ENCODE data around the gene TRIM42.

DNA sequence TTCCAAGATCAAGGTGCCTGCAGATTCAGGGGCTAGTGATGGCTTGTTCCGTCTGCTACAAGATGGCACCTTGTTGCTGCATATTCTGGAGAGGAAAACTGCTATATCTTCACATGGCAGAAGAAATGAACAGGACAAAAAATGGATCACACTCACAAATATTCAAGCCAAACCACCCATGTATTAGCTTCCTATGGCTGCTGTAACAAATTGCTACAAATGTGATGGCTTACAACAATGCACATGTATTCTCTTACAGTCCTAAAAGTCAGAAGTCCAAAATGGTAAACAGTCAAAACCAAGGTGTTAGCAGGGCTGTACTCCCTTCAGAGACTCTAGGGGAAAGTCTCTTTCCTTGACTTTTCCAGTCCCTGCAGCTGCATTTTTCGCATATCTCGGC, 55.8 kb downstream of the TRIM42 start:
- TF ChIP-seq, protein P1, sequence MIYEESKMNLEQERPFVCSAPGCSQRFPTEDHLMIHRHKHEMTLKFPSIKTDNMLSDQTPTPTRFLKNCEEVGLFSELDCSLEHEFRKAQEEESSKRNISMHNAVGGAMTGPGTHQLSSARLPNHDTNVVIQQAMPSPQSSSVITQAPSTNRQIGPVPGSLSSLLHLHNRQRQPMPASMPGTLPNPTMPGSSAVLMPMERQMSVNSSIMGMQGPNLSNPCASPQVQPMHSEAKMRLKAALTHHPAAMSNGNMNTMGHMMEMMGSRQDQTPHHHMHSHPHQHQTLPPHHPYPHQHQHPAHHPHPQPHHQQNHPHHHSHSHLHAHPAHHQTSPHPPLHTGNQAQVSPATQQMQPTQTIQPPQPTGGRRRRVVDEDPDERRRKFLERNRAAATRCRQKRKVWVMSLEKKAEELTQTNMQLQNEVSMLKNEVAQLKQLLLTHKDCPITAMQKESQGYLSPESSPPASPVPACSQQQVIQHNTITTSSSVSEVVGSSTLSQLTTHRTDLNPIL (CRISPR knock-in tag; IDR thresholded peaks at IDR 0.05; ENCODE audit: low read depth), result no peak
- TF ChIP-seq ZC3H10 (CRISPR knock-in tag; IDR thresholded peaks at IDR 0.05), result no peak
- TF ChIP-seq ZNF70 (CRISPR knock-in tag; IDR thresholded peaks at IDR 0.05), result no peak
- TF ChIP-seq ARNTL (CRISPR knock-in tag; IDR thresholded peaks at IDR 0.05; ENCODE audit: borderline replicate concordance, low read depth), result no peak
- TF ChIP-seq, protein P2, sequence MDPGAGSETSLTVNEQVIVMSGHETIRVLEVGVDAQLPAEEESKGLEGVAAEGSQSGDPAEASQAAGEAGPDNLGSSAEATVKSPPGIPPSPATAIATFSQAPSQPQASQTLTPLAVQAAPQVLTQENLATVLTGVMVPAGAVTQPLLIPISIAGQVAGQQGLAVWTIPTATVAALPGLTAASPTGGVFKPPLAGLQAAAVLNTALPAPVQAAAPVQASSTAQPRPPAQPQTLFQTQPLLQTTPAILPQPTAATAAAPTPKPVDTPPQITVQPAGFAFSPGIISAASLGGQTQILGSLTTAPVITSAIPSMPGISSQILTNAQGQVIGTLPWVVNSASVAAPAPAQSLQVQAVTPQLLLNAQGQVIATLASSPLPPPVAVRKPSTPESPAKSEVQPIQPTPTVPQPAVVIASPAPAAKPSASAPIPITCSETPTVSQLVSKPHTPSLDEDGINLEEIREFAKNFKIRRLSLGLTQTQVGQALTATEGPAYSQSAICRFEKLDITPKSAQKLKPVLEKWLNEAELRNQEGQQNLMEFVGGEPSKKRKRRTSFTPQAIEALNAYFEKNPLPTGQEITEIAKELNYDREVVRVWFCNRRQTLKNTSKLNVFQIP (CRISPR knock-in tag; IDR thresholded peaks at IDR 0.05; ENCODE audit: borderline replicate concordance, low read depth), result no peak
- TF ChIP-seq ZNF565 (CRISPR knock-in tag; conservative IDR thresholded peaks at IDR 0.05; ENCODE audit: low read depth), result no peak
- TF ChIP-seq OSR1 (CRISPR knock-in tag; IDR thresholded peaks at IDR 0.05), result no peak
- no peak for TF ChIP-seq RARB (CRISPR knock-in tag; IDR thresholded peaks at IDR 0.05)
- no peak for TF ChIP-seq ZFP30 (CRISPR knock-in tag; IDR thresholded peaks at IDR 0.05)
- TF ChIP-seq, protein P3, sequence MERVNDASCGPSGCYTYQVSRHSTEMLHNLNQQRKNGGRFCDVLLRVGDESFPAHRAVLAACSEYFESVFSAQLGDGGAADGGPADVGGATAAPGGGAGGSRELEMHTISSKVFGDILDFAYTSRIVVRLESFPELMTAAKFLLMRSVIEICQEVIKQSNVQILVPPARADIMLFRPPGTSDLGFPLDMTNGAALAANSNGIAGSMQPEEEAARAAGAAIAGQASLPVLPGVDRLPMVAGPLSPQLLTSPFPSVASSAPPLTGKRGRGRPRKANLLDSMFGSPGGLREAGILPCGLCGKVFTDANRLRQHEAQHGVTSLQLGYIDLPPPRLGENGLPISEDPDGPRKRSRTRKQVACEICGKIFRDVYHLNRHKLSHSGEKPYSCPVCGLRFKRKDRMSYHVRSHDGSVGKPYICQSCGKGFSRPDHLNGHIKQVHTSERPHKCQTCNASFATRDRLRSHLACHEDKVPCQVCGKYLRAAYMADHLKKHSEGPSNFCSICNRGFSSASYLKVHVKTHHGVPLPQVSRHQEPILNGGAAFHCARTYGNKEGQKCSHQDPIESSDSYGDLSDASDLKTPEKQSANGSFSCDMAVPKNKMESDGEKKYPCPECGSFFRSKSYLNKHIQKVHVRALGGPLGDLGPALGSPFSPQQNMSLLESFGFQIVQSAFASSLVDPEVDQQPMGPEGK (CRISPR knock-in tag; IDR thresholded peaks at IDR 0.05; ENCODE audit: borderline replicate concordance), result no peak
- TF ChIP-seq PPARA (CRISPR knock-in tag; IDR thresholded peaks at IDR 0.05; ENCODE audit: borderline replicate concordance), result no peak

Data from SK-N-SH treated with all-trans-retinoic acid at 6 μM for 48 hours (cell line).